Measurements from ENCODE around the gene ACTA1.
"Not testable (repeated sequence)": the region's sequence is repeated elsewhere in the genome, so short reads cannot be mapped to it uniquely, and the experiment has no call there.

ACTA1 gene

GRCh38 chr1:229434005-229434640 is at the start of gene ACTA1:
TSS of gene ACTA1 (minus strand) at chr1:229434094. CDS start at chr1:229433115, 979 bp downstream.
- DNase-seq = no peak

GRCh38 chr1:229482511-229482910 is 48.6 kb upstream of the ACTA1 start:
- no peak for DNase-seq

- DNase-seq = no peak
These were observed 46.6 kb upstream of the ACTA1 start for GRCh38 chr1:229480495-229480894.

DNA sequence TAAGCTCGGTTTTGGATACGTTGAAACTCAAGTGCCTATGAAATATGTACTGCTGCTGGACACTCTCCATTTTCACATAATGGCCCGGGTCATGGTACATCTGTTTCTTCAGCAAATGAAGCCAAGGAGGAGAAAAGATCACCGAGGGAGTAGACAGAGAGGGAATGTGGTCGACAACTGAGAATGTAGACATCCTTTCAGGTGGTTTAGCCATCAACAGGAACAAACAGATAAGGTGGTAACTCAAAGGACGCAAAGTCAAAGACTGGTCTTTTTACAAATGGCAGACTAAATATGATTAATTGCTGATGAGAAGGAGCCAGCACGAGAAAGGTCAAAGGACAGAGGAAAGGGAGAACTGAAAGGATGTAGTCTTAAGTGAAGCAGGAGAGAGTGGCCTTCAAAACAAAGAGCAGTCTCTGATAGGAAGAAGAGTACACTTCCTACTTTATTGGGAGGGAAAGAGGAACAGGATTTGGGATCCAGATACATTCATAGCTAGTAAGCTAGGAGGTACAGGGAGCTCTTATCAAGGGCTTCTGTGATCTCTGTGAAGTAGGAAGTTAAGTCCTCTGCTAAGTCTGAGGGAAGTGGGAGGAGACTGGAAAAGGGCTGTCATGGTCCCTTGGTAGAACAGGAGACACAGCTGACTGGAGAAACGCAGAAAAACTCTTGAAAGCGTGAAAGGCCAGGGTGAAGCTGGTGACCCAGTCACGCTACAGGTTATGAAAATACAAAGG is 45.9 kb upstream of the ACTA1 start:
- no peak for DNase-seq

DNA sequence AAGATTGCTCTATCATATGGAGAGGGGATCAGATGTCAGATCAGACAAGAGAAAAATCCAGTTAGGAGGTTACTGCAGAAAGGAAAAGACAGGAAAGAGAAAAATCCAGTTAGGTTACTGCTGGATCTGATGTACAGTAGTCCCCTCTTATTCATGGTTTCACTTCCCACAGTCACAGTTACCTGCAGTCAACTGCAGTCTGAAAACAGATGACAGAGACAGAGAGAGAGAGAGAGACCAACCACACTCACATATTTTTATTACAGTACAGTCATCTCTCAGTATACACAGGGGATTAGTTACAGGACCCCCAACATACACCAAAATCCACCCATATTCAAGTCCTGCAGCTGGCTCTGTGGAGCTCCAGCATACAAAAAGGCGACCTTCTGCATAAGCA is 45.0 kb upstream of the ACTA1 start:
- no peak for DNase-seq

- DNase-seq = not testable (repeated sequence)
These were observed 42.0 kb upstream of the ACTA1 start for GRCh38 chr1:229475859-229476258.

GRCh38 chr1:229474509-229474908 is 40.6 kb upstream of the ACTA1 start:
- no peak for DNase-seq

DNA sequence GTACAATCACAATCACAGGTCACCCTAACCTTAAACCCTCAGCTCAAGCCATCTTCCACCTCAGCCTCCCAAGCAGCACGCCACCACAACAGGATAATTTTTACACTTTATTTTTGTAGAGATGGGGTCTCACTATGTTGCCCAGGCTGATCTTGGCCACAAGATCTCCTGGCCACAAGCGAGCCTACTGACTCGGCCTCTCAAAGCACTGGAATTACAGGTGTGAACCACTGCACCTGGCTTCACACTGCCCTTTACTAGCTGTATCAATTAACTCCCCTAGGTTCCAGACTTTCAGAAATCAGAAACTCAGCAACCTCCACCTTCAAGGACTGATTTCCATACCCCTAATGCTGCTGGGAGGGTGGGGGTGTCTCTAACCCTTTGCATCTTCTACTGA is 37.3 kb upstream of the ACTA1 start:
- no peak for DNase-seq

- no peak for DNase-seq
These were observed 36.6 kb upstream of the ACTA1 start for GRCh38 chr1:229470406-229471043.

DNA sequence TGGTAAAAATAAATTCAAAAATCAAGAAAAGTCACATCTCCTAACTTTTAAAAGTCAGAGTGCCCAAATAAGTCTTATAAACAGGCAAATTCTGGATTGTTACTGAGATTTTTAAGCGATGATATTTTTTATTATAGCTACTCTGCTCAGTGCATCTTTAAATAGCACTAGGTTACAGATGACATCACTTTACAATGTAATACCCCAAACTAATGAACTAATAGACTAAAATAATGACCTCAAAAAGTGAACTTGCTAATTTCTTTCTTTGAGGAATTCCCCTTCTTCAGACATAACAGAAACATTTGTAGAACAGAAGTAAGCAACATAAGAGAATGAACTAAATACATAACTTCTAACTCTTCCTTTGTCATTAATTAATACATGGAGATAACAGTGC is 33.0 kb upstream of the ACTA1 start:
- DNase-seq = no peak

GRCh38 chr1:229464672-229465071 is 30.8 kb upstream of the ACTA1 start:
- no peak for DNase-seq

DNA sequence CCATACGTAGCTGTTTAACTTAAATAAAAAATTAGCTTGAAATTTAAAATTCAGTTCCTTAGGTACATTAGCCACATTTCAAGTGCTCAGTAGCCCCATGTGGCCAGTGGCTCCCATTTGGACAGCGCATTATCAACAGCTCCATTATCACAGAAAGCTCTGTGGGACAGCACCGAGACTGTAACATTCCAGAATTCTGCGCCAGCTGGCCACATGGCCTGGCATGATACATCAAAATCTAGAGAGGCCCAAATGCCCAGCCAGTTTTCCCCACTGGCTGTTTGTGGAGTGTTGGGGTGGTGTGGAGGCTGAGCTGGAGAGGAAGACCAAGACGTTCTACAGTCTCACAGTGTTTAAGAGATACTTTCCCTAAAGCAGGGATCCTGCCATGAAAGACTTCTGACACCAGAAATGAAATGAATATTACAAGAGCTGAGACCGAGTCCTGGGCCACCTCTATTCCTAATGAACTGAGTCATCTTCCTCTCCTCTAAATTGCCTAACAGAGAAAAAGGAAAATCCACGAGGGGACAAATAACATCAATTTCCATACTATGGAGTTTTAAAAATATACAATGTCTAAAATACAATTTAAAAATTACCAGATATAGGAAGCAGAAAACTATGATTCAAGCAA is 27.3 kb upstream of the ACTA1 start:
- DNase-seq = no peak

DNA sequence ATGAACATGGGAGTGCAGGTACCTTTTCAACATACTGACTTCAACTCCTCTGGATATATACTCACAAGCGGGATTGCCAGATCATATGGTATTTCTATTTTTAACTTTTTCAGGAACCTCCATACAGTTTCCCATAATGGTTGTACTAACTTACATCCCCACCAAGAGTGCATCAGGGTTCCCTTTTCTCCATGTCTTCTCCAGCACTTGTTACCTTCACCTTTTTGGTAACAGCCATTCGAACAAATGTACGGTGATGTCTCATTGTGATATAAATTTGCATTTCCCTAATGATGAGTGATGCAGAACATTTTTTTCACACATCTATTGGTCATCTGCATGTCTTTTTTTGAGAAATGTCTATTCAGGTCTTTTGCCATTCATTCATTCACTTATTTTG is 25.9 kb upstream of the ACTA1 start:
- DNase-seq = no peak

DNA sequence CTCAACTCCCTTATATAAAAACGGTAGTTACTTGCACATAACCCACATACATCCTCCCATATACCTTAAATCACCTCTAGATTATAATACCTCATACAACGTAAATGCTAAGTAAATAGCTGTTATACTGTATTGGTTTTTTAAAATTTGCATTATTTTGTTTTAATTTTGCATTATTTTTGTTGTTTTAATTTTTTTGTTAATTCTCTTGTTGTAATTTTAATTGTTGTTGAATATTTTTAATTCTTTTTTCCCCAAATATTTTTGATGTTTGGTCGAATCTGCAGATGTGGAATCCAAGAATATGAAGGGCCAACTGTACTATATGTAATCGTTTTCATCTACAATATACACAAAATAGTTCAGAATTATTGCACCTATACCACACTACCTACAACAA is 23.5 kb upstream of the ACTA1 start:
- no peak for DNase-seq

- DNase-seq = no peak
These were observed 22.1 kb upstream of the ACTA1 start for GRCh38 chr1:229456016-229456415.

- DNase-seq = no peak
These were observed 20.2 kb upstream of the ACTA1 start for GRCh38 chr1:229454056-229454455.

DNA sequence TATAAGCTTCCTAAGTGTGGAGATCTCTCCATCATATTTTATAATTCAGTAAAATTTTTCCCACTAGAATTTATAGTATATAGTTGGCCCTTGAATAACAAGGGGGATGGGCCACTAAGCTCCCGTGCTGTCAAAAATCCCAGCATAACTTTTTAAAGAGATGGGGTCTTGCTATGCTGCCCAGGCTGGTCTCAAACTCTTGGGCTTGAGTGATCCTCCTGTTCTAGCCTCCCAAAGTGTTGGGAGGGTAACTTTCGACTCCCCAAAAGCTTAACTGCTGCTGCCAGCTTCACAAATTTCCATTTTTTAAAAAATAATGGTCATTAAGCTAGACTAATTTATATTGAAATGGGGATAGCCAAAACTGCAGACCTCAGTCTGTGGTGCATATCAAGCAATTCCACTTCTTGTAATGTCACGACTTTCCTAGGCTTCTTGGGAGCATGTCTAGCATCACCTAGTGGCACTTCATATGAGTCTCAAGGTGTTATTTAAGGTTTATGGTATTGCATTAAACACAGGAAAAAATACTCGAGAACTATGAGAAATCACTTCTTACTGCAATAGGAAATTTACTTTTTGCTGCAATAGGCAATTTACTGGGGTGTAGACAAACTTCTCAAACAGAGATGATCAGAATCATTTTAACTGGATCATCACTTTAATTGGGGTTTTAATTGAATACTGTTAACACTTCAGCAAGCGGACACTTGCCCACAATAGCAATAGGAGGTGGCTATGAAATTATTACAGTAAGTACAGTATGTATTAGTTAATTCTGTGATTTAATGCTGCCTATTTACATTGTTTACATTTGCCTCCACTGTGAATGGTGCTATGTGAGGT is 19.3 kb upstream of the ACTA1 start:
- no peak for DNase-seq

- no peak for DNase-seq
These were observed 15.0 kb upstream of the ACTA1 start for GRCh38 chr1:229448845-229449244.

GRCh38 chr1:229448354-229448753 is 14.5 kb upstream of the ACTA1 start:
- DNase-seq = no peak

- DNase-seq = no peak
These were observed 13.9 kb upstream of the ACTA1 start for GRCh38 chr1:229447809-229448252.

DNA sequence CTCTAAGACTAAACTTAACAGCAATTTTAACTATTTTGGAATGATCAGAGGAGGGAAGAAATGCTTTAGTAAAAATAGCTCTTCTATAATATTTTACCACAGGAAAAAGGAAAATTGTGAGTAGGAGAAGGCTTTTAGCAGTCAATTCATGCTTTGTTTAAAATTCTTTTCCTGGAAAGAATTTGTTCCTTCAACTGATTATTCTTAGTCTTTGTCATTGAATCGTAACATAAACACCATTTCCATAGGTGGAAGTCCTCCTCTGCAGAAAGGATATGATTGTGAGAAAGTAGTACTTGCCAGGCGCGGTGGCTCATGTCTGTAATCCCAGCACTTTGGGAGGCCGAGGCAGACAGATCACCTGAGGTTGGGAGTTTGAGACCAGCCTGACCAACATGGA is 11.9 kb upstream of the ACTA1 start:
- DNase-seq = no peak

DNA sequence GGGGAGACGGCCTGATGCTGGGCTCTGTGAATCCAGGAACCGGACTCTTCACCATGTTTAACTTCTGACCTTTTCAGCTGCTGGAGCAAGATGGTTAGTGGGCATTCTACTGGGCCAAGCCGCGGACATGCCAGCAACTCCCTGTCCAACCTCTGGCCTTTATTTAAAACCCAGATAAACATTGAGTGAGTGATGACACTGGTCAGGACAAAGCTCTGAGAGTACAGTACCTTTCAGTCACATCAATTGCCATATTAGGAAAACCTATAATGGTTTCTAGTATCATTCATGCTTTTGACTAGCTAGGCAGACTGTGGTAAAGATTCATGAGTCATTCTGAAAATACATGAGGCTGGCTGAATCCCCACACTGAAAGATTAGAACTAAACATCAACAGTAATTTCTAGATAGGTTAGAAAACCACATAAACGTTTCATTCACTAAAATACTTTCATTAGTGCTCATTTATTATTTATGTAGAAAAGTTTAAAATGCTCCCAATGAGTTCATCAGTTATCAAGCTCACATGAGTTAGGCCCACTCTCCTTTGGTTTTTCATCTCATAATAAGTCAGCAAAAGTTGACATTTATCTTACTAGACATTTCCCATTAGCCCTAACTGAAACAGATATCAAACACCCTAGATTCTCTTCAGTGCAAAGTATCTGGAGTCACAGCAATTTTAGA is 7.1 kb upstream of the ACTA1 start:
- DNase-seq = no peak

All from CD4-positive, alpha-beta T cell treated with Interleukin-17A for 4 hours (primary cell).